Amniotic stem cell (primary cell): ENCODE results near the gene ECT2L.
A peak's percentile ranks its signal among the peaks of the same experiment; 100 is the strongest.

Experiments used
- DNase-seq: peaks from one replicate; lab custom pipeline; 2025; lab: John Stamatoyannopoulos, UW

Gene ECT2L, protein sequence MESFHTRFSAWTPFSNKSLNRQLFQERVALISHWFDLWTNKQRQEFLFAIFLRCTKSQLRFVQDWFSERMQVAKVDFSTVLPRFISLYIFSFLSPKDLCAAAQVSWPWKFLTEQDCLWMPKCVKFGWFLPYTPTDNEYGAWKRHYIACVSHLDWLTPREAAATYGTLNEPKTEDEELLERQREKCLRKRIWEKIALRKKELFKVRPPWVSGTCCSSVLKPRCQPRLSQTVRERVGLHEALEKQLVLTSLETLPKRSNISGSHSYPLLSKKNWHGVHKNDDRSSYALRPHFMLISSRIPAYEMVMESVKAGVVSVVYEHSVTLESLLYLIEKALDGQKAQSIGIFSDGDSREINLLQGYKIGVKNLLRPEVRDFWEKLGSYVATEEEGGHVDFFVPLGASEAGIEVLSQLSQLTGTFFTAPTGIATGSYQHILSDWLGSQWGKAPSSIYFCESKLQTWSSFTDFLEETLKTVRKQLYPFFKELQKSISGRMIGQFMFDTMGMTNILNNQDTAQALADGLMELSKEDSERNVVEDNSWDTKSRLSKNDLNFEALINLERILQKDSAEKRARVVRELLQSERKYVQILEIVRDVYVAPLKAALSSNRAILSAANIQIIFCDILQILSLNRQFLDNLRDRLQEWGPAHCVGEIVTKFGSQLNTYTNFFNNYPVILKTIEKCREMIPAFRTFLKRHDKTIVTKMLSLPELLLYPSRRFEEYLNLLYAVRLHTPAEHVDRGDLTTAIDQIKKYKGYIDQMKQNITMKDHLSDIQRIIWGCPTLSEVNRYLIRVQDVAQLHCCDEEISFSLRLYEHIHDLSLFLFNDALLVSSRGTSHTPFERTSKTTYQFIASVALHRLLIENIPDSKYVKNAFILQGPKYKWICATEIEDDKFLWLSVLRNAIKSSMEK

DNA sequence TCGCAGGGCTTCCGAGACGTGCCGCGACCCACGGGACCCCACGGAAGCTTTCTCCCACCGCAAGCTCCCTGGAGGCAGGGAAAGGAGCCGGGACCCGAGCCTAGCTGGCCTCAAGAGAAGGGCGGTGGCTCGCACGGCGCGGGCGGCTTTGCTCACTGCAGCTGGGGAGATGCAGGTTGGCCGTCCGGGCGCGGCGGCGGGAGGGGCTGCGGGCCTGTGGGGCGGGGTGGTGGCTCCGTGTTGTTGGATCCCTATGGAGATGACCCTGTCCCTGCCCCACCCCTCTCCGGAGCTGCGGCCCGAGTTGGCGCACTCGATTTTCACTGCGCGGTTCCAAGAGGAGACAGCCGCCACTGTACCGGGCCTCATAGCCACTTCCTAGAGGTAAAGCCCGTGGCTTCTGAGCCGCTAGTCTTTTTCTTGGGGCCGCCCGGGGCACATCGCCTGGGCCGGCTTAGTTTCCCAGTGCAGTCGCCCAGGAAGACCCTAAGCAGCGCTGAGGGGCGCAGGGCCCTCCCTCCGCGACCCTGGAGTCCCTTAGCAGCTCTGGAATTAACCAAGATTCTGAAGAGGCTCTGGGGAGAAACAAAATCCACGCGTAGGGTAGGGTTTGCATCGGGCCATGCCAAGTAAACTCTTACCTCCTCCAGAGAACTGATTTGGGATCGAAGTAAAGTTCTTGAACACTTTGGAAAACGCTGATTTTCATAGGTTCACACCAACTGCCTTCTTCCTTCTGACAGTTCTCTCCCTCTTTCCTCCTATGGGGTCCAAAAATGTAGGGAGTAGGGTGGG is at the start of gene ECT2L:
Gene ECT2L (plus strand): TSS at position 279 of the 795 bp plus-strand sequence. CDS start 17,188 bp downstream, outside the sequence.
- DNase-seq = no peak

DNA sequence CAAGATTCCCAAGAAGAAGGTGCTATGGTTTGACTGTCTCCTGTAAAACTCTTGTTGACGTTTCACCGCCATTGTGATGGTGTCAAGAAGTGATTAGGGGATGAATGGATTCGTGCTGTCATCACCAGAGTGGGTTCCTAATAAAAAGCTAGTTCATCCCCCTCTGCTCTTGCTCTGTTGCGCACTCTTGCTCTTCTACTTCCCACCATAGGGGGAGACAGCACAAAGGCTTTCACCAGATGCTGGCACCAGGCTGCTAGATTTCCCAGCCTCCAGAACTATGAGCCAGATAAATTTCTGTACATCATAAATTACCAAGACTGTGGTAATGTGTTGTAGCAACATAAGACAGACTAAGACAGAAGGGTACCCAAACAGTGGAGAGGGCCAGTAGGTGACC is 43.9 kb upstream of the ECT2L start:
- DNase-seq = no peak

DNA sequence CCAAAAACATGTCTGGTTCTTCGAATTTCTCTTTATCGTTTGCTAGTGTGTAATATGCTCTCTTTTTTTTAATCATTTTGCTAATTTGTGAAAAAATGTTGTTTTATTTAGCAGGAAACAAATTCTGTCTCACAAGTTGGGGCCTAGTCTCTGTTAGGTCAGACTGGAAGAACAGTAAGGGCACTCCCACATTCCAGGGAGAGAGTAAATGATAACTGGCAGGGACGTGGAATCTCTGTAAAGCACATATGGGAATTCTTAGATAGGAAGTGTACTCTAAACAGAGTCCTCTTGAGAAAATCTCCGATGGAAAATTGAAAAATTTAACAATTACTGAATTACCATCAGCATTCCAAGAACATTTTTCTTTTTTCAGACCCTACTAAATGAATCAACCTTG is 38.8 kb upstream of the ECT2L start:
- DNase-seq = no peak

DNA sequence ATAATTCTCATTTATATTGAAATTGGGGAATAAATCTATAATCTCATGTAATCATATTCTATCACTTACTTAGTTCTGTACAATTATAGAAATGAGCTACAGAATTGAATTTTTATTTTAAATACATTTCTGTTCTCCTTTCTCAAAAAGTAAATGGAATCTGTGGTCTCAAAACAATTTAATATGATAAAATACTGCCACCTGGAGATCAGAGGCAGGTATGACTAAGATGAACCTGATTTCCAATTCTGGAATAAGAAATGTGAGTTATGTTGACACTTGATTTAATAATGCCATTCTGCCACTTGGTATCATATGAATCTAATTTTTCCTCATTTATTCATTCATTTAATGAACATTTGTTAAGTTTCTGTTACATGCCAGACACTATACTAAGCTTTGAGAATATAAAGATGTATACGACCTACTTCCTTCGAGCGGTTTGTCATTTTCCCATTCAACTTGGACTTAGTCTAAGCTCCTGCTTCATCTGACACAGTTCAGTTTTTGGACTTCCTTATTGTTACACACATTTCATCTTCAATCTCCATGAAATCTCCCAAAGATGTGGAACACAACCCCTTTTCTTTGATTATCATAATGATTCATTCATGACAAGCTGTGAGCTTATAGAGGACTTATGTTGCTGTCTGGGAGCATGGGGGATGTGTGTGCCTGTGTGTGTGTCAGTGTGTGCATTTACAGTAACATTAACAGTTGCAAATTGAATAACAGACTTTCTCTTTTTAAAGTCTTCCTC is 29.8 kb upstream of the ECT2L start:
- DNase-seq = peak; percentile 10

DNA sequence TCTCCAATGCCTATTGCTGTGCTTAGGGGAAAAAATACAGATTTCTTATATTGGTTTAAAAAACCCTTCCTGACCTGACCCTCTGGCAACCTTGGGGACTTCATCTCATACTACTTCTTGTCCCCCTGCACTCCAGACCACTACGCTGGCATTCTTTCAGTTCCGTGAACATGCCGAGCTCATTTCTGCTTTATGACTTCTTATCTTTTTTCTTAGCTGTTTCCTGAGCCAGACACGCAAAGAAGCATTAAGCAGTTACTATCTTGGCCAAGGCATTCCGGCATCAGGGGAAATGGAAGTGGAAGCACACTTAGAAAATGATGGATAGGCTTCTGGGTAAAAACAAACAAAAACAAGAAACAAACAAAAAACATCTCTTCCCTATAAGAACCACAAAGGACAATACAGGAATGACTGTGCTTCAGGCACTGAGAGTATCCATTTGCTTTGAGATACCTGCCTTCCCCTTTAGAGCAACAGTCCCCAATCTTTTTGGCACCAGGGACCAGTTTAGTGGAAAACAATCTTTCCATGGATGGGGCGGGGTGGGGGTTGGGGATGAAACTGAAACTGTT is 26.7 kb upstream of the ECT2L start:
- DNase-seq = no peak

DNA sequence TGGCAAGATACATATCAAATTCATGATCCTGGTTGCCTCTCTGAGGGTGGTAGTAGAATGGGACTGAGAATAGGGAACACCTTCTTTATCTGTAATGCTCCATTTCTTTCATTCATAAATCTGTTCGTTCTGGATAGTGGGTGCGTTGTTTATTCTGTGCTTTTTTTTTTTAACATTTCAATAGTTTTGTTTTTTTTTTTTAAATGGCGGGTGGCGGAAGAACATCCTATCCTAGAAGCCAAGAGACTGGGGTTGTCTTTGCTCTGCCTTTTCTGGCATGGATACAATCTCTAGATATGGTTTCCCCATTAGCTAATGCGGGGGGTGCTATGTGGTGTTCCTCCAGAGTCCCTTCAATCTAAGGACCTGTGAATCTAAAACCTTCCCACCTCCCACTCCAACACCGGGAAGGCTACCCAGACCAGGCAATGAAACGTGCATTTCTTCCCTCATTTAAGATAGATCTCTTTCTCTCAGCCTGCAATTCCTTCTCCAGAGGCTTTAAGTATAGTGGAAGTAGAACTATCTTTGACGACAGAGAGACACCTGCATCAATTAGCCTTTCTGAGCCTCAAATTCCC is 23.2 kb upstream of the ECT2L start:
- DNase-seq = no peak

DNA sequence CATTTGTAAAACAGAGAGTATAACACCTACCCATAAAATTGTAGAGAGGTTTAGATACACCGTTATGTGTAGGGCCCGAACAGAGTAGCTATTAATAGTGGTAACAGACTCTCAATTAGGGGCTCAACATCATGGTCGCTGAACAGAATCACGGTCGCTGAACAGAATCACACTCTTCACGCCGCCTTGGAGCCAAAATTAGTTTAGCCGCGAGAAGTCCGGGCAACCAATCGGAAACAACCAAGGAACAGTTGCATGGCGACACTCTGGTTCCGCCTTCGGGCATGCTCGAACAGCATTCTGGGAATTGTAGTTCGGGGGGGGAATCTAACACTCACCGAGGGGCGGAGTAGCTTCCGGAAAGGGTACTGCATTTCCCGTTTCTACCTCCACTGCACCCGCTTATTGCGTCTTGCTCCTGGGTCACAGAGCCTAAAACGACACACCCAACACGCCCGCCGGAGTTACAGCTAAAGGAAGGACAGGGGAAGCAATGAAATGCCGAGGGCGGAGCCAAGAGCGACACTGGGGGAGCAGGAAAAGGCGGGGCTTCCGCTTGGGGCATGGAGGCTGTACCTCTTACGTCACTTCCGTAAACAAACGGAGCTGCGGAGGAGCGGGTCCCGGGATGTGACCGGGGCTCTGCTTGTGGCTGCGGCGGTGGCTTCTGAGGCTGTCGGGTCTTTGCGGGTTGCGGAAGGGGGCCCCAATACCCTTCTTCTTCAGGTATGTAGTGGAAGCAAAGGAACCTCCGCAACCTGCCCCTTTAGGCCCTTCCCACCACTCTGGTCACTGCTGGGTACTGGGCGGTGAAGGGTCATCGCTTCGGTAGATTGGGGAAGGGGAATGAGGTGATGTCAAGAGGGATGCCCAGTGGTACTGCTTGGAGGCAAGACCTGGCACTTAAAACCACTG is 22.5 kb upstream of the ECT2L start, which contains the start of gene CCDC28A:
Gene CCDC28A (plus strand): TSS at position 593 of the 915 bp plus-strand sequence. CDS start 2,352 bp downstream, outside the sequence.
- peak; percentile 97 for DNase-seq

DNA sequence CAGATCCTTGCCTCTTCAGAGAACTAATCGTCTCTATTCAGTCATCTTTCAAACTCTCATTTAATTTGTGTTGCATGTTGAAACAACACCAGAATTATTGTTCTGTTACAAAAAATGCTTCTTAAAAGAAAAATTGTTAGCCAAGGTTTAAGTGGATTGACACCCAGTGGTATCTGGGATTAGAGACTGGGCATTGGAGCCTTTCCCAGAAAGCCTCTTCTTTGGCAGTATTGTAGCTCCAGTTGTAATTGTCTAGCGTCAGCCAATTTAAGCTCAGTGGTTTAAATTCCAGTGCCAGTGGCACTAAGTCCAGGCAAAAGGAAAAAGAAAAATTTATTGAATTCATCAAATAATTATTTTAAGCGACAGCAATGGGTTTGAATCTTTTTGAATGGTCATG is 21.5 kb upstream of the ECT2L start:
- DNase-seq = no peak

DNA sequence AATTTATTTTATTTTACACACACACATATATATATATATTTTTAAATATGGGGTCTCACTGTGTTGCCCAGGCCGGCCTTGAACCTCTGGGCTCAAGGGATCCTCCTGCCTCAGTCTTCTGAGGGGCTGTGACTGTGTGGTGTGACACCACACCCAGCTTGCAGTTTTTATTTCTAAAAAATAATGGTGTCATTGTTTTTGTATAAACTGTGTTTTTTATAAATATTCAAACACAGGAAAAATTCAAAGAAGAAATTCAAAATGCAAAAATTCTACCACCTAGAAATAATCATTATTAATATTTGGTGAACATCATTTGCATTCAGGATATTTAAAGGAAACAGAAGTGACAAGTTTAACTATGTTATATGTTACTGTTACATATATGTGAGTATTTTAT is 19.2 kb upstream of the ECT2L start:
- no peak for DNase-seq

DNA sequence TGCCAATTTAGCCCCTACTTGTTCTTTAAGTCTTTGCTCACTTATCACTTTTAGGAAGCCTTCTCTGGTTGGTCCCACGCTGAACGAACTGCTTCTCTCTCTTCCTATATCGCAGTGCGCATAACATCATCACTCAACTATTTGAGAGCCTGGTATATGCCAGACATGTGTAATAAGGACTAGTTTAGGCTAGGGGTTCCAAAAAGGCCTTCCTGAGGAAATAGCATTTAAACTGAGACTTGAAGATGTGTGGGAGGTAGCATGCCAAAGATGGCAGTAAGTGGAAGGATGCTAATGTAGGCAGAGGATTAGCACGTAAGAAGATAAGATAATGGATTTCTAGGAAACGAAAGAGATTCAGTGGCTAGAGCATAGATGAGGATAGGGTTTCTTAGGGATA is 17.6 kb upstream of the ECT2L start:
- no peak for DNase-seq

DNA sequence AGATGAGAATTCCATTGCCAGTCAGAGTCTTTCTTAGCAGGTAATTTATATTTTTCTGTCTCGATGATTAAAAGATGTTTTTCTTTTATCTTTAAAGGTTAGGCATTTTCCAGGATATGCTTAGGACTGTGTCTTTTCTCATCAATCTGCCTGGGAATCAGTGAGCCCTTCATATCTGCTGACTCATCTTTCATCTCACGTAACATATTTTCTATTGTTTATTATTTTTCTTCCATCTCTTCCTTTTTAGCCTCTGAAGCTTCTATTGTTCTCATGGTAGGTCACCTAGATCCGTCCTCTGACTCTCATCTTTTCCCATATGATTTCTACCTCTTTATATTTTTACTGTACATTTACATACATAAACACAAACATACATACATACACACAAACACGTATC is 13.6 kb upstream of the ECT2L start:
- no peak for DNase-seq

DNA sequence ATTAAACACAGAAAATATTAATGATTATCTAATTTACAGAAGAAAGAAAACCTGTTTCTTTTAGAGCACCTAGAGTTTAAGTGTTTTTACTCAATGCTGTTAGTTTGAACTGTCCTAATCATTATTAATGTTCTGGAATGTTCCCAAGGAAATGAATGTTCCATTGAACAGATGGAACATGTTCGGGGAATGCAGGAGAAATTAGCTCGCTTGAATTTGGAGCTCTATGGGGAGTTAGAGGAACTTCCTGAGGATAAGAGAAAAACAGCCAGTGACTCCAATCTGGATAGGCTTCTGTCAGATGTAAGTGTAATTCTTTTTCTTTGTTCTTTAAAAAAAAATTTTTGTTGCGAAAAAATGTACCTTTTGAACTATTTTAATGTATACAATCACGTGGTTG is 10.8 kb upstream of the ECT2L start:
- DNase-seq = no peak

DNA sequence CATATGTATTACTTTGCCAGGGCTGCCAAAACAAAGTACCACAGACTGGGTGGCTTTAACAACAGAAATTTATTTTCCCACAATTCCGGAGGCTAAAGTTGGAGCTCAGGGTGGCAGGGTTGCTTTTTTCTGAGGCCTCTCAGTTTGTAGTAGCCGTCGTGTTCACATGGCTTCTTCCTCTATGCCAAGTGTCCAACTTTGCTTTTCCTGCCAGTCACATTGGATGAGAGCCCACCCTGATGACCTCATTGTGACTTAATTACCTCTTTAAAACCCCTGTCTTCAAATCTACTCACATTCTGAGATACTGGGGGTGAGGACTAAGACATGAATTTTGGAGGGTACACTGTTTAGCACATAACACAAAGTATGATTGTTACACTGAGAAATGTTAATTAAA is 9.9 kb upstream of the ECT2L start:
- no peak for DNase-seq

DNA sequence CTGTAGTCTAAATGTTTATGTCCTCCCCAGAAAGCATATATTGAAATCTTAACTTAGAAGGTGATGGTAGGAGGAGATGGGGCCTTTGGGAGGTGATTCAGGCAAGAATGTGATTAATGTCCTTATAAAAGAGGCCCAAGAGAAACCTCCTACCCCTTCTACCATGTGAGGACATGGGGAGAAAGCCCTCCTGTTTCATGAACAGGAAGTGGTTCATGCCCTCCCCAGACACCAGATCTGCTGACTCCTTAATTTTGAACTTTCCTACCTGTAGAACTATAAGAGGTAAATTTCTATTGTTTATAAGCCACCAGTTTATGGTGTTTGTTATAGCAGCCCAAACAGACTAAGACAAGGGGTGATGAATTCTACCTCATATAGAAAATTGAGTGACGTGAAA is 8.7 kb upstream of the ECT2L start:
- no peak for DNase-seq

DNA sequence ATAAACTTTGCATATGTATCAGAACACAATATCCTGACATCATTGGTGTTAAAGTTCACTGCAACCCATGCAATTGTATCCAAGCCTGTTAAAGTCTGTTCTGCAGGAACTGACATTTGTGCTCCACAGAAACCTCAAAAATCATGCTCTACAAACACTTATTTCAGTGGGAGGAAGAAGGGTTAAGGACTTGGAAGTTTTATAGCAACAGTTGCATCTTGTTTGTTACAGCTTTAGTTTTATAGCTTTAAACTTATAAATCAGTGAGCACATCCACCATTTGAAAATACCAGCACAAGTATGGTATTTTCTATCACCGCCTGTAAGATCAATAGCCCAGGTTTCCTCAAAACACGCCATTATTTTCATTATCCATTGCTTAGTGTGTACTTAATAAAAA is 884 bp downstream of the ECT2L start:
- no peak for DNase-seq

DNA sequence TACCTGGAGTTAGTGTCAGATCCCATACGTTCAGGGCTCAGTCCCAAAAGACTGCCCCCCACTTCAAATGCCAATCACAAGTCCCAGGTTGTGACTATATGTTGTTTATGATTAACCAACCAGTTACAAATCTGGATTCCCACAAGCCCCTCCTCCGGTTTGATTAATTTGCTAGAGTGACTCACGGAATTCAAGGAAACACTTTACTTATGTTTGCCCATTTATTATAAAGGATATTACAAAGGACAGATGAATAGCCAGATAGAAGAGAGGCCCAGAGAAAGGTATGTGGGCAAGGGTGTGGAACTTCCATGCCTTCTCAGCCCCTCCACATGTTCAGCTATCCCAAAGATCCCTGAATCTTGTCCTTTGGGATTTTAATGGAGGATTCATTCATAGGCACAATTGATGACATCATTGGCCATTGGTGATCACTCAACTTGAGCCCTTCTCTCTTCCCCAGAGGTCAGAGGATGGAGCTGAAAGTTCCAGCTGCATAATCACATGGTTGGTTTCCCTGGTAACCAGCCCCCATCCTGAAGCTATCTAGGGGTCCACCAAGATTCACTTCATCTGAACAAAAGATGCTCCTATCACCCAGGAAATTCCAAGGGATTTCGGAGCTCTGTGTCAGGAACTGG is 2.0 kb downstream of the ECT2L start:
- no peak for DNase-seq

DNA sequence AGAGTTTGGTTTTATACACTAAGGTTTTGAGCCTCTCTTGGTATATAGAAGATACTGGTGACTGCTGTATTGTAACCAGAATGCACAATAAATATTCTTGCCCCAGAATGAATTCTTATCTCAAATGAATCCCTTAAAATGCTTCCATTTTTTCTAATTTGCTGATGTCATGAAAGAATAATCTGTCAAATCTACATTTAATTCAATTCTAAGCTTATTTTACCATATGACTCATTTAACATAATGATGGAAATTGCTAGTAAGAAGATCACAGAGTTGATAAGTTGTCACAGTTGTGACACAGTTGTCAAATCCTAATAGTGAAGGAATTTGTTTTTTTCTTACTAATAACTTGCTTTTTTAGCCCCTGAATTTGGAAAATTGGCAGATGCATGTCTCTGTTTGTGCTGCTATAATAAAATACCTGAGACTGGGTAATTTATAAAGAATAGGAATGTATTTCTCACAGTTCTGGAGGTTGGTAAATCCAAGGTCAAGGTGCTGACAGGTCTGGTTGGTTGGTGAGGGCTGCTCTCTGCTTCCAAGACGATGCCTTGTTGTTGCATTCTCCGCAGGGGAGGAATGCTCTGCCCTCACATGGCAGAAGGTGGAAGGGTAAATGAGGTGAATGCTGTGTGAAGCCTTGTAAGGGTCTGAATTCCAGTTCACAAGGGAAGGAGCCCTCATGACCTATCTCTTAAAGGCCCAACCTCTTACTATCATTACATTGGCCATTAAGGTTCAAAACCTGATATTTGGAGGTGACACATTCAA is 4.7 kb downstream of the ECT2L start:
- no peak for DNase-seq

DNA sequence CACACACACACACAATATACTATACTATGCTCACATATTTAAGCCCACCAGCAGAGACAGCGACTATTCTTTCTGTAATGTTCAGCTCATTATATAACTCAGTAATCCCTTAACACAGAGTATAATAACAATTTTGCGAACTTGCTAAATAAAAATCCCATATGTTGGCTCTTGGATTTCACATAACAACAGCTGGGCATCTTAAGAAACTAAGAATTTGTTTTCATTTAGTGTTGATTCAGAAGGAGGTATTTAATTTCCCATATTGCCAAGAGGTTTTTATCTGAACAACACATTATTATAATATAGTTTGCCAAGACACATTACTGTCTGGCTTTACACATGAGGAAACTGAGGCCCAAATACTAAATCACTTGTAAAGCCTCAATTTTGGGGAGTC is 7.4 kb downstream of the ECT2L start:
- DNase-seq = no peak
